Endothelial cell of umbilical vein (primary cell): Measurements from ENCODE around the gene ARHGEF19. TPM values are rescaled to one million over a fixed set of nuclear protein-coding genes. Genes with fewer than 3 reads are reported as not detected.
"Not testable (repeated sequence)": the region's sequence is repeated elsewhere in the genome, so short reads cannot be mapped to it uniquely, and the experiment has no call there.

Source experiments
- BruUV-seq: library from RNA; stranded (reverse); fragments of 400-500 nt; replicated peaks from 2 replicates; lab custom pipeline; 2021; lab: Mats Ljungman, UMichigan
- CTCF ChIA-PET: fragments of 300-600, 350-600 bp; sonication (Branson Sonifier 250); formaldehyde crosslinking; loops from one replicate; lab custom pipeline; 2021; ENCODE audit warnings: antibody characterized with exemption, inconsistent platforms; lab: Charles Lee
- POLR2A ChIA-PET: fragments of 300-600, 350-600 bp; sonication (Branson Sonifier 250); formaldehyde crosslinking; loops from one replicate; lab custom pipeline; 2021; ENCODE audit warnings: antibody characterized with exemption, inconsistent platforms; lab: Charles Lee
- DNase-seq: peaks from one replicate; pipeline ENCODE4 v3.0.0-alpha.2; 2011; ENCODE audit warnings: low read depth, low spot score
- FAIRE-seq: peaks from 2 replicates; lab custom pipeline; 2011; peaks lifted over from hg19 to GRCh38; lab: Jason Lieb, UNC
- H2AFZ ChIP-seq: 2 replicates; pipeline ENCODE4 v1.6.0; 2012; ENCODE audit warnings: low read depth, low read length, control low read depth, inconsistent platforms
- H3K27ac ChIP-seq: 2 replicates; pipeline ENCODE4 v1.5.1; 2011; ENCODE audit warnings: low read depth, mild to moderate bottlenecking, control low read depth, low read length, moderate library complexity; ENCODE audit not compliant: insufficient read depth
- H3K27me3 ChIP-seq, 2 experiments: 2 replicates each; pipeline versions ENCODE4 v1.6.0 to v1.6.1; 2011; ENCODE audit warnings: low read length in 2 of 2, mixed read lengths in 1 of 2; ENCODE audit not compliant: control insufficient read depth in 2 of 2, insufficient read depth in 2 of 2
- H3K36me3 ChIP-seq, 2 experiments: 2 replicates in 1 of 2; 3 replicates in 1 of 2; pipeline ENCODE4 v1.5.1; 2011; ENCODE audit warnings: low read length in 2 of 2, mild to moderate bottlenecking in 1 of 2, moderate library complexity in 1 of 2; ENCODE audit not compliant: control insufficient read depth in 2 of 2, insufficient read depth in 2 of 2; ENCODE audit errors: extremely low read depth in 1 of 2
- H3K4me1 ChIP-seq: 3 replicates; pipeline ENCODE4 v1.5.1; 2011; ENCODE audit warnings: mild to moderate bottlenecking, low read length; ENCODE audit not compliant: control insufficient read depth, insufficient read depth; ENCODE audit errors: extremely low read depth
- H3K4me2 ChIP-seq: 2 replicates; pipeline ENCODE4 v1.6.1; 2011; ENCODE audit warnings: low read length, control low read depth, mixed read lengths; ENCODE audit not compliant: insufficient read depth
- H3K4me3 ChIP-seq, 3 experiments: fragments of 200-600 bp in 1 of 3; sonication (generic), shearing (Covaris generic) in 1 of 3; replicated peaks in 1 of 3; 2 replicates each; pipeline ENCODE4 v1.5.1; 2011 to 2016; ENCODE audit warnings: control low read depth in 3 of 3, low read length in 3 of 3, mild to moderate bottlenecking in 2 of 3, inconsistent platforms in 1 of 3, low read depth in 1 of 3, moderate library complexity in 1 of 3; ENCODE audit not compliant: insufficient read depth in 1 of 3
- H3K79me2 ChIP-seq: 2 replicates; pipeline ENCODE4 v1.6.0; 2012; ENCODE audit warnings: low read length, inconsistent platforms; ENCODE audit not compliant: control insufficient read depth, insufficient read depth
- H3K9ac ChIP-seq: replicated peaks from 2 replicates; pipeline ENCODE3; 2011; ENCODE audit warnings: low read length, control low read depth; ENCODE audit not compliant: insufficient read depth; ENCODE audit errors: extremely low read depth
- H3K9me1 ChIP-seq: replicated peaks from 3 replicates; pipeline ENCODE4 v1.6.0; 2011; ENCODE audit warnings: mild to moderate bottlenecking, low read length; ENCODE audit not compliant: control insufficient read depth, insufficient read depth; ENCODE audit errors: extremely low read depth
- H3K9me3 ChIP-seq: replicated peaks from 2 replicates; pipeline ENCODE4 v1.5.1; 2012; ENCODE audit warnings: low read length, inconsistent platforms; ENCODE audit not compliant: control insufficient read depth, insufficient read depth
- H4K20me1 ChIP-seq: replicated peaks from 2 replicates; pipeline ENCODE3; 2011; ENCODE audit warnings: mild to moderate bottlenecking, low read length; ENCODE audit not compliant: control insufficient read depth, insufficient read depth; ENCODE audit errors: extremely low read depth
- EZH2 ChIP-seq: IDR thresholded peaks from 2 replicates; pipeline ENCODE4 v1.6.1; 2012; ENCODE audit warnings: borderline replicate concordance, low read depth, mild to moderate bottlenecking, moderate library complexity, low read length, inconsistent platforms; ENCODE audit not compliant: severe bottlenecking
- FOS ChIP-seq: IDR thresholded peaks from 2 replicates; pipeline ENCODE4 v1.6.1; 2011; ENCODE audit warnings: mild to moderate bottlenecking, low read length, moderate library complexity, borderline replicate concordance; ENCODE audit not compliant: insufficient read depth
- GATA2 ChIP-seq: IDR thresholded peaks from 2 replicates; pipeline ENCODE4 v1.7.0; 2011; ENCODE audit warnings: low read depth, mild to moderate bottlenecking, moderate library complexity, mixed read lengths, low read length; ENCODE audit not compliant: insufficient read length, insufficient read depth
- JUN ChIP-seq: IDR thresholded peaks from 2 replicates; pipeline ENCODE4 v1.6.1; 2011; ENCODE audit warnings: borderline replicate concordance, low read depth; ENCODE audit not compliant: insufficient read length, insufficient read depth
- MAX ChIP-seq: IDR thresholded peaks from 2 replicates; pipeline ENCODE4 v1.6.1; 2011; ENCODE audit not compliant: insufficient read depth, insufficient read length
- MYC ChIP-seq: IDR thresholded peaks from one replicate; pipeline ENCODE4 v1.6.1; 2011; ENCODE audit warnings: mild to moderate bottlenecking, low read depth, low read length
- POLR2A ChIP-seq: IDR thresholded peaks from 2 replicates; pipeline ENCODE4 v1.6.1; 2012; ENCODE audit warnings: low read depth, mild to moderate bottlenecking, control low read depth, low read length
- POLR2AphosphoS5 ChIP-seq: IDR thresholded peaks from 2 replicates; pipeline ENCODE4 v1.6.1; 2012; ENCODE audit warnings: low read depth, mild to moderate bottlenecking, control low read depth, low read length, moderate library complexity; ENCODE audit not compliant: insufficient read depth
- dilution Hi-C: fragments of 300-500 bp; cut with MboI; formaldehyde crosslinking; loops from one replicate; pipeline ENCODE4 v1.15.0; 2019; ENCODE audit warnings: low sequenced_read_pairs; ENCODE audit not compliant: extremely low pct_ligation_motif_present
- intact Hi-C: fragments of 100-400 bp; cut with micrococcal nuclease; formaldehyde crosslinking; loops from one replicate; pipeline ENCODE4 v1.10.0; 2022
- polyA plus RNA-seq, 4 experiments: library from polyadenylated mRNA; depleted of rRNA in 3 of 4; stranded (reverse) in 3 of 4; unstranded in 1 of 4; fragments of >200 nt; gene quantifications; 2 replicates each; pipeline versions ENCODE4 v1.2.1 to v1.2.3, GENCODE V29; 2011 to 2012; ENCODE audit warnings: missing spikeins in 1 of 4
- total RNA-seq: library from RNA; stranded (reverse); gene quantifications from 2 replicates; pipeline ENCODE4 v1.2.3, GENCODE V29; 2021
- TF ChIP-seq, protein P1 (sequence below), 2 donors: IDR thresholded peaks; 1 replicate in 1 of 2; 2 replicates in 1 of 2; pipeline ENCODE4 v1.5.1; 2011; ENCODE audit warnings: low read length in 2 of 2, mild to moderate bottlenecking in 2 of 2, moderate library complexity in 2 of 2, control low read depth in 1 of 2, inconsistent platforms in 1 of 2, low read depth in 1 of 2; ENCODE audit not compliant: insufficient read depth in 1 of 2; ENCODE audit errors: extremely low read depth in 1 of 2

The ARHGEF19 gene
- total and polyA plus RNA-seq, 2 donors (not counting 3 experiments of a cell fraction or from before 2014, with no cell fraction given): 6.2 to 8.0 TPM

- H3K27me3 ChIP-seq: no peaks in the 10 kb centered on the region
- no peaks in the 10 kb centered on the region for H4K20me1 ChIP-seq
- H2AFZ ChIP-seq: no peak overlapping the region
- no peak for DNase-seq
- BruUV-seq: no TSS peak
- no peaks in the 10 kb centered on the region for H3K9me3 ChIP-seq
- H3K36me3 ChIP-seq: peaks cover 7 to 9% of the 10 kb centered on the region in 2 experiments
- no peak overlapping the region for H3K4me2 ChIP-seq
- dilution Hi-C loops (no loop called here), intact Hi-C loops (no loop called here)
- H3K79me2 ChIP-seq: no peaks in the 10 kb centered on the region
- TF ChIP-seq EZH2: no peak
- TF ChIP-seq MYC: no peak
- TF ChIP-seq, protein P1, sequence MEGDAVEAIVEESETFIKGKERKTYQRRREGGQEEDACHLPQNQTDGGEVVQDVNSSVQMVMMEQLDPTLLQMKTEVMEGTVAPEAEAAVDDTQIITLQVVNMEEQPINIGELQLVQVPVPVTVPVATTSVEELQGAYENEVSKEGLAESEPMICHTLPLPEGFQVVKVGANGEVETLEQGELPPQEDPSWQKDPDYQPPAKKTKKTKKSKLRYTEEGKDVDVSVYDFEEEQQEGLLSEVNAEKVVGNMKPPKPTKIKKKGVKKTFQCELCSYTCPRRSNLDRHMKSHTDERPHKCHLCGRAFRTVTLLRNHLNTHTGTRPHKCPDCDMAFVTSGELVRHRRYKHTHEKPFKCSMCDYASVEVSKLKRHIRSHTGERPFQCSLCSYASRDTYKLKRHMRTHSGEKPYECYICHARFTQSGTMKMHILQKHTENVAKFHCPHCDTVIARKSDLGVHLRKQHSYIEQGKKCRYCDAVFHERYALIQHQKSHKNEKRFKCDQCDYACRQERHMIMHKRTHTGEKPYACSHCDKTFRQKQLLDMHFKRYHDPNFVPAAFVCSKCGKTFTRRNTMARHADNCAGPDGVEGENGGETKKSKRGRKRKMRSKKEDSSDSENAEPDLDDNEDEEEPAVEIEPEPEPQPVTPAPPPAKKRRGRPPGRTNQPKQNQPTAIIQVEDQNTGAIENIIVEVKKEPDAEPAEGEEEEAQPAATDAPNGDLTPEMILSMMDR (IDR thresholded peaks at IDR 0.05; ENCODE audit: extremely low read depth in 1 of 2, insufficient read depth in 1 of 2, low read depth in 1 of 2, low read length in 2 of 2): no peak
- TF ChIP-seq FOS: no peak
- no peak for TF ChIP-seq GATA2
- TF ChIP-seq POLR2AphosphoS5: no peak
- no peak for TF ChIP-seq MAX
- no peak for TF ChIP-seq POLR2A
- TF ChIP-seq JUN: no peak
- no peak for FAIRE-seq
- H3K4me1 ChIP-seq: no peaks in the 10 kb centered on the region
- POLR2A ChIA-PET: no interaction called here
- H3K9me1 ChIP-seq: no peaks in the 10 kb centered on the region
- CTCF ChIA-PET: interaction anchor here (1.0 kb wide), 2 partner anchors 9 to 176 kb away, joined by 3 read pairs; no protein-coding TSS in a partner anchor
- H3K9ac ChIP-seq: no peak overlapping the region
- no peak overlapping the region for H3K27ac ChIP-seq
- H3K4me3 ChIP-seq: no peak overlapping the region
These were observed 45.5 kb upstream of the ARHGEF19 start for GRCh38 chr1:16257968-16258367.

DNA sequence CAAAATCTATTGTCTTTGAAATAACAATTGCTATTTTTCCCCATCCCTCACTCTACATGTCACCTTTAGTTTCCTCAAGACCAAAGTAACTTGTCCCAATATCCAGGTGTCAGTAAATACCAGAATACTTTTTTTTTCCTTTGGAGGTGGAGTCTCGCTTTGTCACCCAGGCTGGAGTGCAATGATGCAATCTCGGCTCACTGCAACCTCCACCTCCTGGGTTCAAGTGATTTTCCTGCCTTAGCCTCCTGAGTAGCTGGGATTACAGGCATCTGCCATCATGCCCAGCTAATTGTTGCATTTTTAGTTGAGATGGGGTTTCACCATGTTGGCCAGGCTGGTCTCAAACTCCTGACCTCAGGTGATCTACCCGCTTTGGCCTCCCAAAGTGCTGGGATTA is 45.1 kb upstream of the ARHGEF19 start:
- H3K79me2 ChIP-seq, H3K27me3 ChIP-seq, H3K36me3 ChIP-seq, H3K4me2 ChIP-seq, H3K4me1 ChIP-seq, H4K20me1 ChIP-seq, dilution Hi-C loops, FAIRE-seq, intact Hi-C loops, H3K4me3 ChIP-seq, CTCF ChIA-PET, H2AFZ ChIP-seq, H3K9ac ChIP-seq, H3K9me1 ChIP-seq, POLR2A ChIA-PET, BruUV-seq, H3K27ac ChIP-seq, DNase-seq, H3K9me3 ChIP-seq: not testable (repeated sequence)
